Activated T-helper 2 cell treated with anti-CD3 and anti-CD28 coated beads, Interferon-gamma antibody, Interleukin-2, Interleukin-4, amounts not matched to agents 10 μg/mL and 5 μg/mL and 100 μg/mL, durations not matched to agents 14 hours and 24 hours and 36 hours (primary cell): ENCODE results near the gene DOCK9. TPM values are rescaled to one million over a fixed set of nuclear protein-coding genes. Genes with fewer than 3 reads are reported as not detected.

ENCODE experiments used
- DNase-seq: peaks from one replicate; pipeline ENCODE4 v3.0.0; 2021; ENCODE audit warnings: low spot score
- H3K27ac Mint-ChIP-seq: one replicate; pipeline ENCODE4 v1.8.0; 2021; ENCODE audit warnings: mixed read lengths
- H3K27me3 Mint-ChIP-seq: one replicate; pipeline ENCODE4 v1.8.0; 2021; ENCODE audit warnings: low read depth, mixed read lengths
- H3K36me3 Mint-ChIP-seq: one replicate; pipeline ENCODE4 v1.8.0; 2021; ENCODE audit warnings: low read depth, mixed read lengths
- H3K4me1 Mint-ChIP-seq: one replicate; pipeline ENCODE4 v1.8.0; 2021; ENCODE audit warnings: low read depth, mixed read lengths
- H3K4me3 Mint-ChIP-seq: one replicate; pipeline ENCODE4 v1.8.0; 2021; ENCODE audit warnings: low read depth, mild to moderate bottlenecking, moderate library complexity, mixed read lengths
- H3K9me3 Mint-ChIP-seq: one replicate; pipeline ENCODE4 v1.8.0; 2021; ENCODE audit warnings: mixed read lengths
- intact Hi-C: fragments of 100-400 bp; cut with micrococcal nuclease; formaldehyde crosslinking; loops from one replicate; pipeline ENCODE4 v1.15.1; 2023
- total RNA-seq: library from RNA; stranded (reverse); gene quantifications from 2 replicates; pipeline ENCODE4 v1.2.3, GENCODE V29; 2022

The DOCK9 gene
- total RNA-seq, 1 donor from 2014 or later, result 40.7 TPM

GRCh38 chr13:99007414-99007986, 29.6 kb upstream of the DOCK9 start:
- Mint-ChIP-seq H3K36me3 (no peaks in the 10 kb centered on the region), H3K9me3 (no peaks in the 10 kb centered on the region), H3K4me1 (peaks cover 16% of the 10 kb centered on the region), H3K4me3 (no peak overlapping the region), H3K27me3 (no peaks in the 10 kb centered on the region), H3K27ac (no peak overlapping the region)
- intact Hi-C loops, result no loop called here
- no peak for DNase-seq

GRCh38 chr13:99005609-99006008, 27.7 kb upstream of the DOCK9 start:
- H3K9me3 Mint-ChIP-seq, result no peaks in the 10 kb centered on the region
- no peaks in the 10 kb centered on the region for H3K27me3 Mint-ChIP-seq
- no peaks in the 10 kb centered on the region for H3K36me3 Mint-ChIP-seq
- H3K4me1 Mint-ChIP-seq, result peaks cover 33% of the 10 kb centered on the region
- no peak overlapping the region for H3K4me3 Mint-ChIP-seq
- DNase-seq, result no peak
- H3K27ac Mint-ChIP-seq, result no peak overlapping the region
- intact Hi-C loops, result no loop called here

GRCh38 chr13:99004978-99005377, 27.1 kb upstream of the DOCK9 start:
- Mint-ChIP-seq H3K4me3 (no peak overlapping the region), H3K27me3 (no peaks in the 10 kb centered on the region), H3K4me1 (peaks cover 40% of the 10 kb centered on the region), H3K27ac (no peak overlapping the region), H3K9me3 (no peaks in the 10 kb centered on the region), H3K36me3 (no peaks in the 10 kb centered on the region)
- DNase-seq, result no peak
- intact Hi-C loops, result no loop called here

DNA sequence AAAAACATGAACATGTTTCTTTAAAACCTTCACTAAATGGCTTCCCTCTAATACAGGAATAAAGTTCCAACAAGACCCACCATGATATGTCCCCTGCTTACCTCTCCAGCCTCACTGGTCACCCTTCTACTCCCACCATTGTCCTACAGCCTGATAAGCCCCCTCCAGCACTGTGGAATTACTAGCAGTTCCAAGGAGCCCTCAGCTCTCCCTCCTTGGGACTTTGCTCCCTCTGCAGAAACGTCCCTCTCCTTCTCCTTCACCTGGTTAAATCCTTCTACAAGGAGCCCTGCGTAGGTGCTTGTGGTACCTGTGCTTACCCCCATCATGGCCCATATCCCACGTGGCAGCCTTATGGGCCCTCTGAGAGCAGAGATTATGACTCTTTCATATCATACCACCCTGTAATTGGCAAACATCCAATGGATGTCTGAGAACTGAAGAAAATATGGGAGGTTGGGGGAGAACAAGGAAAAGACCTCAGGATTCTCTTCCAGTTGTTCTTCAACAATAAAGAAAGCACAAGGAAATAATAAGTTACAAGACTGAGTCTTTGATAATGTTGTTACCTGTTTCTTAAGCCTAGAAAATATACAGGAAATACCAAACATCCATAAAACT, 26.1 kb upstream of the DOCK9 start:
- Mint-ChIP-seq H3K4me1 (peaks cover 46% of the 10 kb centered on the region), H3K36me3 (no peaks in the 10 kb centered on the region), H3K27me3 (no peaks in the 10 kb centered on the region), H3K9me3 (no peaks in the 10 kb centered on the region), H3K4me3 (no peak overlapping the region), H3K27ac (no peak overlapping the region)
- intact Hi-C loops, result no loop called here
- no peak for DNase-seq

- DNase-seq, result no peak
- peaks cover 54% of the 10 kb centered on the region for H3K4me1 Mint-ChIP-seq
- no peaks in the 10 kb centered on the region for H3K27me3 Mint-ChIP-seq
- intact Hi-C loops, result no loop called here
- no peak overlapping the region for H3K4me3 Mint-ChIP-seq
- no peak overlapping the region for H3K27ac Mint-ChIP-seq
- no peaks in the 10 kb centered on the region for H3K36me3 Mint-ChIP-seq
- H3K9me3 Mint-ChIP-seq, result no peaks in the 10 kb centered on the region
Observed at GRCh38 chr13:99003186-99003585, 25.3 kb upstream of the DOCK9 start.

DNA sequence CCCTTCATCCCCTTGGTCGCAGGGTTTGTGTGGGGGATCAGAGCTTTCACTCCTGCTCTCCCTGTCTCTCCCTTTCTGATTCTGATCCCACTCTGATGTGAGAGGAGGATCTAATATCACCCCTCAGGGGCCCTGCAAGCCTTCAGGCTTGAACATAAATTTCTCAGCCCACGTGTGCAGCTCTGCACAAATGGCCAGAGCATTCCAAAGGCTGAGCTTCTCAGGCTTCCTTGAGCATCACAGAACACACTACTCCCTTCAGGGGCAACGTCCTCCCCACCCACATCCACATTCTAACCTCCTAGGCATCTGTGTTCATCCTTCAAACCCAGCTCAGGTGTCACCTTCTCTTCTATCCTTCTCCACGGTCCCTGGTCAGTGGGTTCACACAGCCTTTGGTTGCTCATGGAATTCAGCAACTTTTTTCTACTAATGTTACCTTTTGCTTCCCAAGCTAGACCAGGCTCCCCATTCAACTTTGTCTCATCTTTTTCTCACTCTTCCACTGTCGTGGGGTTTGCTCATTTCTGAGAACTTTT, 24.4 kb upstream of the DOCK9 start:
- no peaks in the 10 kb centered on the region for H3K36me3 Mint-ChIP-seq
- no peak overlapping the region for H3K27ac Mint-ChIP-seq
- no peaks in the 10 kb centered on the region for H3K27me3 Mint-ChIP-seq
- no peak overlapping the region for H3K4me3 Mint-ChIP-seq
- H3K4me1 Mint-ChIP-seq, result peaks cover 63% of the 10 kb centered on the region
- no peak for DNase-seq
- intact Hi-C loops, result no loop called here
- H3K9me3 Mint-ChIP-seq, result no peaks in the 10 kb centered on the region

DNA sequence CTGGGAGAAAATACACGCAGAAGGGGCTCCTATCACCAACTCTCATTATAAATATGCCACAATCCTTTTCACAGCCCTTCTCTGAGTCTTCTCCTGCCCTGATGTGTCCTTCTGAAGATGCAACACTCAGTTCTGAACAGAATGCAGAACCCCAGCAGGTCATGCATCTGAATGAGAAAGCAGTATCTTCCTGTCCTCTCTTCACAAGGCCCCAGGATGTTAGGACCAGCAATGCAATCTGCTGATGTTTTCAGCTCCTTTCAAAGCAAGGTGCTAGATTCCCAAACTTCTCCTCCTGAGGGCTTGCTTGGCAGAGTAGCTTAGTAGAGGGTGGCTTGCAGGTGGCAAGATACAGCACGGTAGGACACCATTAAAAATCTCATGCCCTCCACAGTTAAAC, 22.3 kb upstream of the DOCK9 start:
- Mint-ChIP-seq H3K4me1 (peaks cover 70% of the 10 kb centered on the region), H3K9me3 (no peaks in the 10 kb centered on the region), H3K4me3 (no peak overlapping the region), H3K36me3 (no peaks in the 10 kb centered on the region), H3K27me3 (no peaks in the 10 kb centered on the region), H3K27ac (no peak overlapping the region)
- DNase-seq, result no peak
- intact Hi-C loops, result no loop called here

- H3K27me3 Mint-ChIP-seq, result no peaks in the 10 kb centered on the region
- no peaks in the 10 kb centered on the region for H3K9me3 Mint-ChIP-seq
- peaks cover 73% of the 10 kb centered on the region for H3K4me1 Mint-ChIP-seq
- no peak overlapping the region for H3K4me3 Mint-ChIP-seq
- DNase-seq, result no peak
- no peak overlapping the region for H3K27ac Mint-ChIP-seq
- H3K36me3 Mint-ChIP-seq, result no peaks in the 10 kb centered on the region
- intact Hi-C loops, result loop anchor here (1.0 to 2.0 kb wide), 2 partner anchors 19 to 27 kb away; no protein-coding TSS in a partner anchor
Observed at GRCh38 chr13:98999639-98999952, 21.7 kb upstream of the DOCK9 start.

GRCh38 chr13:98998831-98999638, 21.2 kb upstream of the DOCK9 start:
- peak overlapping the region; percentile 50 for H3K27ac Mint-ChIP-seq
- peaks cover 73% of the 10 kb centered on the region for H3K4me1 Mint-ChIP-seq
- no peaks in the 10 kb centered on the region for H3K27me3 Mint-ChIP-seq
- H3K9me3 Mint-ChIP-seq, result no peaks in the 10 kb centered on the region
- H3K36me3 Mint-ChIP-seq, result no peaks in the 10 kb centered on the region
- intact Hi-C loops, result loop anchor here (1.0 to 2.0 kb wide), 3 partner anchors 10 to 27 kb away; no protein-coding TSS in a partner anchor
- peak; percentile 36 for DNase-seq
- peak overlapping the region; percentile 41 for H3K4me3 Mint-ChIP-seq

DNA sequence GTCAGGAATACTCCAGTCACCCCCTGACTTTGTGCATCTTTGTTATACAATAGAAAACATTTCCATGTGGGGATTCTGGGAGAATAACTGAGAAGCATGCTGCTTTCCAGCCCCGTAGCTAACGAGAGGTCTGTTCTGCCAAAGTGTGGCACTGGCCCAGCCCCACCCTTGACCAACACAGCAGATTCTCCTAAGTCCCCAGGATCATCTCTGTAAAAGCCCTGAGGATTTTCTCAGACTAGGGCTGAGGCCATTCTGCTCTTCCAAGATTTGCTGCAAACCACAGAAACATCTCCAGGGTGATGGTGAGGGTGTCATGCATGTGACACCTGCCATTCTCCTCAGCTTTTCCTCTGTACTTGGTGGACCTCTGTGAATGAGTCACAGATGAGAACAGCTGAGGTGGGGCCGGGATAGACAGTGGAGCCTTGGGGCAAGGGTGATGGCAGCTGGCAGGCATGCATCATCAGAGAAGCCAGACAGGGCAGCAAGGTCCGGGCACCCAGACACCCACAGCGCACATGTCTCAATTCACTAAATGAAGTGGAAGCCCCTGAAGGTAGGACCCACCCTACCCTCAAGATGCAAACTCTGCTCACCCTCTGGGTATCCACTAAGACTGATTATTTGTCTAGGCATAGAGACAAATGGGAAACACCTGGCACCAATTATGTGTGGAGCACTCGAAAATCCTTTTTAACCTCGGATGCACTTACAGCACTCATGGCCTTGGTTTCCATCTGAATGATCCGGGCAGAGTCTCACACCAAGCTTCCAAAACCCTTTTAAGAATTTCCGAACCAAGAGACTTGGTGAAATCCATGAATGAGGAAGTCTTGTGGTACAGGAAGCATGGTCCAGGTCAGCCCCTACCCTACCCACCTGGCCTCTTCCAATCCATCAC, 20.1 kb upstream of the DOCK9 start:
- intact Hi-C loops, result loop anchor here (1.0 to 2.0 kb wide), 2 partner anchors 9 to 21 kb away; no protein-coding TSS in a partner anchor
- DNase-seq, result no peak
- no peaks in the 10 kb centered on the region for H3K36me3 Mint-ChIP-seq
- H3K27ac Mint-ChIP-seq, result no peak overlapping the region
- H3K4me3 Mint-ChIP-seq, result no peak overlapping the region
- H3K27me3 Mint-ChIP-seq, result no peaks in the 10 kb centered on the region
- H3K4me1 Mint-ChIP-seq, result peaks cover 70% of the 10 kb centered on the region
- no peaks in the 10 kb centered on the region for H3K9me3 Mint-ChIP-seq

DNA sequence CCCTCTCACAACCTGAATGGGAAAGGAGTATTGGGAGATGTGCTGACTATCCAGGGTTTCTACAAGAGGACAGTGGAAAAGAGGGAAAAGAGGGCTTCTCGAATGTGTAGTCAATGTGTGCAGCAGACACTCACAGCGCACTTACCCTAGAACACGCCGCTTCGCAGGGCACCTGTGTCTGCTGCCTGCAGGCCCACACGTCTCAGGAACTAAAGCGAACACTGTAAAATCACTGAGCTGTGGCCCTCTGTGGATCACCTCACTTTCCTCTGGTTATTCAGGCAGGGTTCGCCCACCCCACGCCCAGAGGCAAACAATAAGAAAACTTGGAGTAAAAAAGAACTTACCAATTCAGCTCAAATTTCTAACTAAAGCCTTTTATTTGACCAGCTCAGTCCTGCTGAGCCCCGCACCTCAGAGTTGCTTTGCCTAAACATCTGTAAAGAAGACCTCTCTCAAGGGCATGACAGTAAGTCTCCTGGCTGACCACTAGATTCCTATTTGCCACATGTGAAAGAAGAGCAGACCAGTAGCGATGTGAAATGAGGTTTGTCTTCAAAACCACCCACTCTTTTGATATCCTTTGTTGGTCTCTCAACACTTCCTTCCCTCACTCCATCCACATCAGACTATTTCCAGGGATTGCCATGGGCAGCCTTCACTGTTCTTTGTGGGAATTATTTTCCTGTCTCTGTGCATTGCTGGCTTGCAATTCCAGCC, 19.3 kb upstream of the DOCK9 start:
- Mint-ChIP-seq H3K4me3 (no peak overlapping the region), H3K36me3 (no peaks in the 10 kb centered on the region), H3K27me3 (no peaks in the 10 kb centered on the region), H3K9me3 (no peaks in the 10 kb centered on the region), H3K27ac (no peak overlapping the region), H3K4me1 (peaks cover 70% of the 10 kb centered on the region)
- no peak for DNase-seq
- intact Hi-C loops, result no loop called here

GRCh38 chr13:98996046-98996445, 18.2 kb upstream of the DOCK9 start:
- no peak for DNase-seq
- Mint-ChIP-seq H3K4me3 (no peak overlapping the region), H3K4me1 (peaks cover 61% of the 10 kb centered on the region), H3K27me3 (no peaks in the 10 kb centered on the region), H3K36me3 (no peaks in the 10 kb centered on the region), H3K27ac (no peak overlapping the region), H3K9me3 (no peaks in the 10 kb centered on the region)
- intact Hi-C loops, result no loop called here
